ENCODE data around the gene ARHGEF28. TPM values are rescaled to one million over a fixed set of nuclear protein-coding genes. Genes with fewer than 3 reads are reported as not detected.

The ARHGEF28 gene
- total RNA-seq, 1 donor from 2014 or later, result not detected

- intact Hi-C loops (cut with micrococcal nuclease), result no loop called here
Measured at GRCh38 chr5:73917891-73918290, 291.9 kb downstream of the ARHGEF28 start.

- intact Hi-C loops (cut with micrococcal nuclease), result no loop called here
Measured at GRCh38 chr5:73918791-73919221, 292.8 kb downstream of the ARHGEF28 start.

- intact Hi-C loops (cut with micrococcal nuclease), result no loop called here
Measured at GRCh38 chr5:73921741-73922140, 295.7 kb downstream of the ARHGEF28 start.

- intact Hi-C loops (cut with micrococcal nuclease), result no loop called here
Measured at GRCh38 chr5:73922224-73922623, 296.2 kb downstream of the ARHGEF28 start.

- intact Hi-C loops (cut with micrococcal nuclease), result no loop called here
Measured at GRCh38 chr5:73922875-73923557, 297.0 kb downstream of the ARHGEF28 start.

- intact Hi-C loops (cut with micrococcal nuclease), result no loop called here
Measured at GRCh38 chr5:73928476-73929070, 302.6 kb downstream of the ARHGEF28 start.

GRCh38 chr5:73935719-73936118 is 309.7 kb downstream of the ARHGEF28 start:
- intact Hi-C loops (cut with micrococcal nuclease), result no loop called here

- intact Hi-C loops (cut with micrococcal nuclease), result no loop called here
Measured at GRCh38 chr5:73938280-73938937, 312.4 kb downstream of the ARHGEF28 start.

GRCh38 chr5:73938938-73939320 is 312.9 kb downstream of the ARHGEF28 start:
- intact Hi-C loops (cut with micrococcal nuclease), result no loop called here

- intact Hi-C loops (cut with micrococcal nuclease), result no loop called here
Measured at GRCh38 chr5:73939557-73939956, 313.6 kb downstream of the ARHGEF28 start.

GRCh38 chr5:73940026-73940425 is 314.0 kb downstream of the ARHGEF28 start:
- intact Hi-C loops (cut with micrococcal nuclease), result no loop called here

- intact Hi-C loops (cut with micrococcal nuclease), result no loop called here
Measured at GRCh38 chr5:73940801-73941200, 314.8 kb downstream of the ARHGEF28 start.

GRCh38 chr5:73942783-73943182 is 316.8 kb downstream of the ARHGEF28 start:
- intact Hi-C loops (cut with micrococcal nuclease), result no loop called here

GRCh38 chr5:73943397-73943796 is 317.4 kb downstream of the ARHGEF28 start:
- intact Hi-C loops (cut with micrococcal nuclease), result no loop called here

- intact Hi-C loops (cut with micrococcal nuclease), result no loop called here
Measured at GRCh38 chr5:73944581-73944980, 318.6 kb downstream of the ARHGEF28 start.

- intact Hi-C loops (cut with micrococcal nuclease), result loop anchor here (1.0 kb wide), 1 partner anchor 704 kb away; no protein-coding TSS in a partner anchor
Measured at GRCh38 chr5:73945505-73945904, 319.5 kb downstream of the ARHGEF28 start.

- intact Hi-C loops (cut with micrococcal nuclease), result no loop called here
Measured at GRCh38 chr5:73946278-73946677, 320.3 kb downstream of the ARHGEF28 start.

GRCh38 chr5:73946919-73947602 is 321.1 kb downstream of the ARHGEF28 start:
- intact Hi-C loops (cut with micrococcal nuclease), result no loop called here

- intact Hi-C loops (cut with micrococcal nuclease), result no loop called here
Measured at GRCh38 chr5:73947906-73948640, 322.1 kb downstream of the ARHGEF28 start.

GRCh38 chr5:73948720-73949119 is 322.7 kb downstream of the ARHGEF28 start:
- intact Hi-C loops (cut with micrococcal nuclease), result no loop called here

GRCh38 chr5:73950441-73950873 is 324.5 kb downstream of the ARHGEF28 start:
- intact Hi-C loops (cut with micrococcal nuclease), result no loop called here
